GM20000 (cell line): ENCODE data around the gene PRAC2.

Experiments
- DNase-seq: peaks from one replicate; pipeline ENCODE4 v3.0.0; 2012; ENCODE audit warnings: low spot score
- TF ChIP-seq, protein P1 (sequence below): IDR thresholded peaks from 2 replicates; pipeline ENCODE4 v1.5.1; 2012; ENCODE audit warnings: mild to moderate bottlenecking, control low read depth; ENCODE audit errors: extremely low read depth, missing control alignments

Gene PRAC2

GRCh38 chr17:48727415-48728175 lies 4.6 kb downstream of the PRAC2 start:
- TF ChIP-seq, protein P1, sequence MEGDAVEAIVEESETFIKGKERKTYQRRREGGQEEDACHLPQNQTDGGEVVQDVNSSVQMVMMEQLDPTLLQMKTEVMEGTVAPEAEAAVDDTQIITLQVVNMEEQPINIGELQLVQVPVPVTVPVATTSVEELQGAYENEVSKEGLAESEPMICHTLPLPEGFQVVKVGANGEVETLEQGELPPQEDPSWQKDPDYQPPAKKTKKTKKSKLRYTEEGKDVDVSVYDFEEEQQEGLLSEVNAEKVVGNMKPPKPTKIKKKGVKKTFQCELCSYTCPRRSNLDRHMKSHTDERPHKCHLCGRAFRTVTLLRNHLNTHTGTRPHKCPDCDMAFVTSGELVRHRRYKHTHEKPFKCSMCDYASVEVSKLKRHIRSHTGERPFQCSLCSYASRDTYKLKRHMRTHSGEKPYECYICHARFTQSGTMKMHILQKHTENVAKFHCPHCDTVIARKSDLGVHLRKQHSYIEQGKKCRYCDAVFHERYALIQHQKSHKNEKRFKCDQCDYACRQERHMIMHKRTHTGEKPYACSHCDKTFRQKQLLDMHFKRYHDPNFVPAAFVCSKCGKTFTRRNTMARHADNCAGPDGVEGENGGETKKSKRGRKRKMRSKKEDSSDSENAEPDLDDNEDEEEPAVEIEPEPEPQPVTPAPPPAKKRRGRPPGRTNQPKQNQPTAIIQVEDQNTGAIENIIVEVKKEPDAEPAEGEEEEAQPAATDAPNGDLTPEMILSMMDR, result no peak
- no peak for DNase-seq

DNA sequence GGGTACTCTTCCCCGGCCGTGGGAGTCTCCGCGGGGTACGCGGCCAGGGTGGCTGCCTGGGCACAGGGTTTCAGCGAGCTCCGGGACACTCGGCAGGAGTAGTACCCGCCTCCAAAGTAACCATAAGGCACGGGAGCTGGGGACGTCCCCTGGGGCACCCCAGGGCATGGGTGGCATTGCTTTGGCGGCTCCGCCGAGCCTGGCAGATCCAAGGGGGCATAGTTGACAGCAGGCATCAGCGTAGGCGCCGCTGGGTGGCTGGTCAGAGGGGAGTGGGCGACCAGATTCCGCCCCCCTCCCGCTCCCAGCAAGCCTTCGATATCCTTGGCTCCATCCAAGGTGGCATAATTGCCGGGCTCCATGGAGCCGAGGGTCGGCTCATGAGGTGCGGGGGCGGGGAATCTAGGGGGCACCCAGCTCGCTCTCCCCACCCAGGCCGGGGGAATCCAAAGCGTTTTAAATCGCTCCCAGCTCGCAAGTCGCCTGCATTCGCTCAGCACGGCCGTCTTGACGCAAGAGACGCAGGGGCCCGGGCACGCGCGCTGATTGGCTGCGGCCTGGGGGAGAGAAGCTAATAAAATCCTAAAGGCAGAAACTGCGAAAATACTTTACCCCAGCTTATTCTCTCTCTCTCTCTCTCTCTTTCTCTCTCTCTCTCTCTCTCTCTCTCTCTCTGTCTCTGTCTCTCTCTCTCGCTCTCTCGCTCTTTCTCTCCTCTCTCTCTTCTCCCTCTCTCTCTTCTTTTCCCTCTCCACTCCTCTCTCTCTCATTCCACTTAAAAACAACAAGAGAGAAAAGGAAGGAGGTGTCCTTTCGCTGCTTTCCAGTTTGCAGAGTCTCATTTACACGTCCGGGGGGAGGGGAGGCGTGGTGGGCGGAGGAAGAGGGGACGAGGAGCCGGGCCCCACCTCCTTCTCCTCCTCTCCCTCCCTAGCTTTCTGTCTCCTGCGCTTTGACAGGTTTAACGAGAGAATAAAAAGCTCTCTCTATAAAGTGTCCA lies 5.5 kb downstream of the PRAC2 start, which contains the start of gene HOXB13:
HOXB13 (minus strand) TSS at position 519 of the 1,000 bp plus-strand sequence; CDS start at position 362, 157 bp downstream.
- TF ChIP-seq, protein P1, result no peak
- no peak for DNase-seq

DNA sequence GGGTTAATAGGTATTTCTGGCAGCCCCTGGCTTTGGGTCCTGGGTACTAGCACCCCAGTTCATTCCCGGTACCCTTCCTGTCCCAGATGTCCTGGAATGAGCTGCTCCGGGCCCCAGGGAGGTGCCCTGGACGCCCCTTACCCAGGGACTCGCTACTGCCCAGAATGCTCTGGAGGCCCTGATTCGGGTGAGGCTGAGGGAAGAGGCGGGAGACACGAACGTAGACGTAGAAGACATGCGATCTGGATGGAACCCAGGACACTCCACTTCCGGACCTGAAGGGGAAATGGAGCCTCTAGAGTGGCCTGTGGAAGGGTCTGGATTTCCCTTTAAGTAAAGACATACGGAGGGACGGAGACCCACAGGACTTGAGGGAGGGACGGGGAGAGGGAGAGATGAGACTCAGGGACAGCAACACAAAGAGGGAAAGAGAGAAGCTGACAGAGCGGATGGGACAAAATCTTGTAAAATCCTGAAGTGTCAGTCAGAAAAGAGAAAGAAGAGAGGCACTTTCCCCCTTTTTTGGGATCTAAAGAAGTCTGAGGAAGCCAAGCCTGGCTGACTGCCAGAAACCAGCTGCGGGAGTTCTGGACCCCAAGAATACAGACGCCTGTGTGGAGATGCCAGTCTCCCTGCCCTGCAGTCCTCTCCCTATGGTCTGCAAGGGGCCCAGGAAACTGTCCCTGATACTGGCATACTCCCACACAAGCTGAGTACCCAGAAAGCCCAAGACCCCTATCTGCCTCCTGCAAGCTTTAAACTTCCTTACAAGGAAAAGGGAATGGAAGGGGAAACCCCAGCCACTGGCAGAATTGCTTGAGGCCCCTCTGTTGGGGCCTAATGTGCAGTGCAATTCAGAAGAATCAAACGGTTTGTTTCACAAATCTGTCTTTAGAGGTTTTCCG lies 6.6 kb downstream of the PRAC2 start:
- TF ChIP-seq, protein P1, result no peak
- DNase-seq, result no peak

GRCh38 chr17:48730240-48730550 lies 7.2 kb downstream of the PRAC2 start:
- no peak for DNase-seq
- TF ChIP-seq, protein P1, result no peak

DNA sequence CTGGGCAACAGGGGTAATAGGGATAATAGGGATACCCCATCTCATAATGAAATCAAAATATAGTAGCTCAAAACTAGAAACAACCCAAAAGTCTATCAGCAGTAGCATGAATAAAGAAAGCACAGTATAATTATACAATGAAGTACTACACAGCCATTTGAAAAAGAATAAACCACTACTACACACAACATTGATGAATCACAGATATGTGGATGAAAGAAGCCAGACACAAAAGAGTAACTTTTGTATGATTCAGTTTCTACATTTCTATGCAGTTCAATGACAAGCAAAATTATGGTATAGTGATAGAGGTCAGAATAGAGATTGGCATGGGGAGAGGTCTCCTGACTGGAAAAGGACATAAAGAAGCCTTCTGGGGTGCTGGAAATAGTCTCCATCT lies 8.4 kb downstream of the PRAC2 start:
- no peak for DNase-seq
- TF ChIP-seq, protein P1, result no peak

- TF ChIP-seq, protein P1, result no peak
- no peak for DNase-seq
Observed at GRCh38 chr17:48732688-48733629, 10.0 kb downstream of the PRAC2 start.
